Esophagus mucosa (tissue), 1 donor: ENCODE measurements around the gene CEACAM21. TPM values are rescaled to one million over a fixed set of nuclear protein-coding genes. Genes with fewer than 3 reads are reported as not detected.

Source experiments
- ATAC-seq: fragments of 200-7000 bp; cut with Tn5 transposase; one replicate; pipeline ENCODE4 v1.9.1; 2020
- total RNA-seq: library from RNA; stranded (reverse); gene quantifications from one replicate; pipeline ENCODE4 v1.2.4, GENCODE V29; 2023
- donor health status: DM: yes; HTN: yes; CAD: no.

Gene CEACAM21
- 2.0 TPM for total RNA-seq

GRCh38 chr19:41575998-41576397 is at the start of gene CEACAM21:
Gene CEACAM21 (plus strand): TSS chr19:41576166. CDS start chr19:41576275, 109 bp downstream.
- ATAC-seq = peak; percentile 78

- ATAC-seq = no peak
Measured at GRCh38 chr19:41527089-41527488, 48.9 kb upstream of the CEACAM21 start.

- ATAC-seq = peak; percentile 18
Measured at GRCh38 chr19:41528106-41528505, 47.9 kb upstream of the CEACAM21 start.

- no peak for ATAC-seq
Measured at GRCh38 chr19:41529484-41530183, 46.3 kb upstream of the CEACAM21 start.

- no peak for ATAC-seq
Measured at GRCh38 chr19:41530184-41530534, 45.8 kb upstream of the CEACAM21 start.

GRCh38 chr19:41530761-41531301 is 45.1 kb upstream of the CEACAM21 start:
- no peak for ATAC-seq

GRCh38 chr19:41531438-41532311 is 44.3 kb upstream of the CEACAM21 start:
- ATAC-seq = peak; percentile 87

GRCh38 chr19:41532526-41532925 is 43.4 kb upstream of the CEACAM21 start:
- ATAC-seq = no peak

- ATAC-seq = no peak
Measured at GRCh38 chr19:41533671-41534215, 42.2 kb upstream of the CEACAM21 start.

GRCh38 chr19:41535029-41535622 is 40.8 kb upstream of the CEACAM21 start:
- peak; percentile 24 for ATAC-seq

GRCh38 chr19:41537789-41538188 is 38.2 kb upstream of the CEACAM21 start:
- no peak for ATAC-seq

- ATAC-seq = no peak
Measured at GRCh38 chr19:41540041-41540695, 35.8 kb upstream of the CEACAM21 start.

- ATAC-seq = no peak
Measured at GRCh38 chr19:41541990-41542584, 33.9 kb upstream of the CEACAM21 start.

GRCh38 chr19:41542622-41543021 is 33.3 kb upstream of the CEACAM21 start:
- no peak for ATAC-seq

GRCh38 chr19:41543582-41543981 is 32.4 kb upstream of the CEACAM21 start:
- ATAC-seq = no peak

GRCh38 chr19:41545547-41545946 is 30.4 kb upstream of the CEACAM21 start:
- ATAC-seq = peak; percentile 27

- ATAC-seq = peak; percentile 48
Measured at GRCh38 chr19:41546386-41546789, 29.6 kb upstream of the CEACAM21 start.

- ATAC-seq = no peak
Measured at GRCh38 chr19:41546961-41547360, 29.0 kb upstream of the CEACAM21 start.

GRCh38 chr19:41547569-41547968 is 28.4 kb upstream of the CEACAM21 start:
- ATAC-seq = no peak

- ATAC-seq = no peak
Measured at GRCh38 chr19:41548047-41548446, 27.9 kb upstream of the CEACAM21 start.

- peak; percentile 58 for ATAC-seq
Measured at GRCh38 chr19:41548954-41549688, 26.8 kb upstream of the CEACAM21 start.
